Measurements from ENCODE around the gene CPXM1. TPM values are rescaled to one million over a fixed set of nuclear protein-coding genes. Genes with fewer than 3 reads are reported as not detected.
A peak's percentile ranks its signal among the peaks of the same experiment; 100 is the strongest.

CPXM1 gene
- total RNA-seq, 1 donor from 2014 or later, result 9.8 TPM

GRCh38 chr20:2822073-2822472 lies 21.6 kb upstream of the CPXM1 start:
- Mint-ChIP-seq H3K4me1 (peaks cover 7% of the 10 kb centered on the region), H3K27ac (no peak overlapping the region), H3K27me3 (peaks cover 45% of the 10 kb centered on the region), H3K9me3 (no peaks in the 10 kb centered on the region), H3K36me3 (ENCODE audit: low read depth) (no peaks in the 10 kb centered on the region), H3K4me3 (no peak overlapping the region)
- ATAC-seq (ENCODE audit: low read depth), result no peak
- CTCF ChIA-PET, result no interaction called here
- TF ChIP-seq CTCF (IDR thresholded peaks at IDR 0.05), result no peak
- POLR2A ChIA-PET, result interaction anchor here (1.6 kb wide), 1 partner anchor 19 kb away, joined by 7 read pairs; the partner anchor contains the start of genes PCED1A and VPS16
- intact Hi-C loops (cut with micrococcal nuclease), result no loop called here
- no peak for DNase-seq

- DNase-seq (no peak), ATAC-seq (ENCODE audit: low read depth) (no peak)
- ChIA-PET POLR2A (interaction anchor here (1.6 kb wide), 1 partner anchor 19 kb away, joined by 7 read pairs; the partner anchor contains the start of genes PCED1A and VPS16), CTCF (no interaction called here)
- Mint-ChIP-seq H3K36me3 (ENCODE audit: low read depth) (no peaks in the 10 kb centered on the region), H3K27ac (peak overlapping the region; percentile 24), H3K4me1 (peaks cover 2% of the 10 kb centered on the region), H3K4me3 (no peak overlapping the region), H3K9me3 (no peaks in the 10 kb centered on the region), H3K27me3 (peaks cover 38% of the 10 kb centered on the region)
- intact Hi-C loops (cut with micrococcal nuclease), result no loop called here
- no peak for TF ChIP-seq CTCF (IDR thresholded peaks at IDR 0.05)
These were observed 20.8 kb upstream of the CPXM1 start for GRCh38 chr20:2820896-2821869.

- Mint-ChIP-seq H3K27ac (no peak overlapping the region), H3K9me3 (no peaks in the 10 kb centered on the region), H3K4me3 (no peak overlapping the region), H3K36me3 (ENCODE audit: low read depth) (no peaks in the 10 kb centered on the region), H3K4me1 (peaks cover 2% of the 10 kb centered on the region), H3K27me3 (peaks cover 33% of the 10 kb centered on the region)
- intact Hi-C loops (cut with micrococcal nuclease), result no loop called here
- ATAC-seq (ENCODE audit: low read depth) (no peak), DNase-seq (no peak)
- TF ChIP-seq CTCF (IDR thresholded peaks at IDR 0.05), result no peak
- ChIA-PET CTCF (no interaction called here), POLR2A (no interaction called here)
These were observed 19.9 kb upstream of the CPXM1 start for GRCh38 chr20:2820084-2820895.

GRCh38 chr20:2817891-2818595 lies 17.6 kb upstream of the CPXM1 start:
- intact Hi-C loops (cut with micrococcal nuclease), result no loop called here
- Mint-ChIP-seq H3K27me3 (peaks cover 48% of the 10 kb centered on the region), H3K36me3 (ENCODE audit: low read depth) (no peaks in the 10 kb centered on the region), H3K27ac (no peak overlapping the region), H3K9me3 (no peaks in the 10 kb centered on the region), H3K4me1 (peaks cover 2% of the 10 kb centered on the region), H3K4me3 (no peak overlapping the region)
- ChIA-PET POLR2A (no interaction called here), CTCF (no interaction called here)
- no peak for ATAC-seq (ENCODE audit: low read depth)
- no peak for TF ChIP-seq CTCF (IDR thresholded peaks at IDR 0.05)
- DNase-seq, result no peak
